OCI-LY3 (cell line): ENCODE measurements around the gene EGR2.

Experiments
- H2AFZ ChIP-seq: fragments of 200-600, 300-600 bp; shearing (Covaris generic); 2 replicates; pipeline ENCODE4 v1.6.0; 2014; ENCODE audit warnings: antibody characterized with exemption, low read depth, low read length
- H3K27ac ChIP-seq: fragments of 200-600, 300-600 bp; sonication (generic); 2 replicates; pipeline ENCODE4 v1.5.1; 2014; ENCODE audit warnings: mild to moderate bottlenecking, low read length, moderate library complexity, mixed read lengths
- H3K27me3 ChIP-seq: fragments of 200-600, 300-600 bp; sonication (generic); 2 replicates; pipeline ENCODE4 v1.6.1; 2014; ENCODE audit warnings: low read depth, low read length, mixed read lengths
- H3K36me3 ChIP-seq: fragments of 200-600, 300-600 bp; sonication (generic); replicated peaks from 2 replicates; pipeline ENCODE3; 2014; ENCODE audit warnings: low read depth, low read length, mixed read lengths
- H3K4me1 ChIP-seq: fragments of 300-600, 200-600 bp; sonication (generic); 2 replicates; pipeline ENCODE4 v1.6.1; 2014; ENCODE audit warnings: low read length, mixed read lengths
- H3K4me2 ChIP-seq: fragments of 200-600, 300-600 bp; sonication (generic); 2 replicates; pipeline ENCODE4 v1.6.1; 2014; ENCODE audit warnings: low read length, mixed read lengths
- H3K4me3 ChIP-seq: fragments of 300-600, 200-600 bp; sonication (generic); 2 replicates; pipeline ENCODE4 v1.5.1; 2014; ENCODE audit warnings: antibody characterized with exemption, mild to moderate bottlenecking, low read length, moderate library complexity
- H3K79me2 ChIP-seq: fragments of 300-600, 200-600 bp; shearing (Covaris generic); 2 replicates; pipeline ENCODE4 v1.6.1; 2014; ENCODE audit warnings: mild to moderate bottlenecking, low read length, mixed read lengths
- H3K9ac ChIP-seq: fragments of 300-600, 200-600 bp; shearing (Covaris generic); 2 replicates; pipeline ENCODE4 v1.6.0; 2014; ENCODE audit warnings: mild to moderate bottlenecking, low read length, moderate library complexity
- H3K9me3 ChIP-seq: fragments of 200-600, 300-600 bp; shearing (Covaris generic); 2 replicates; pipeline ENCODE4 v1.6.1; 2014; ENCODE audit warnings: low read length, mixed read lengths; ENCODE audit not compliant: insufficient read depth
- H4K20me1 ChIP-seq: fragments of 200-600, 300-600 bp; sonication (generic); 2 replicates; pipeline ENCODE4 v1.6.1; 2016; ENCODE audit warnings: low read length, mixed read lengths; ENCODE audit not compliant: insufficient read depth
- EZH2phosphoT487 ChIP-seq: fragments of 200-600 bp; shearing (Covaris generic); IDR thresholded peaks from 2 replicates; pipeline ENCODE4 v1.6.1; 2018; ENCODE audit warnings: antibody characterized with exemption, mixed run types, low read depth
- TF ChIP-seq, protein P1 (sequence below): fragments of 200-600, 300-600 bp; sonication (generic); IDR thresholded peaks from 2 replicates; pipeline ENCODE4 v1.5.1; 2014; ENCODE audit warnings: antibody characterized with exemption, low read length, low read depth

The EGR2 gene

DNA sequence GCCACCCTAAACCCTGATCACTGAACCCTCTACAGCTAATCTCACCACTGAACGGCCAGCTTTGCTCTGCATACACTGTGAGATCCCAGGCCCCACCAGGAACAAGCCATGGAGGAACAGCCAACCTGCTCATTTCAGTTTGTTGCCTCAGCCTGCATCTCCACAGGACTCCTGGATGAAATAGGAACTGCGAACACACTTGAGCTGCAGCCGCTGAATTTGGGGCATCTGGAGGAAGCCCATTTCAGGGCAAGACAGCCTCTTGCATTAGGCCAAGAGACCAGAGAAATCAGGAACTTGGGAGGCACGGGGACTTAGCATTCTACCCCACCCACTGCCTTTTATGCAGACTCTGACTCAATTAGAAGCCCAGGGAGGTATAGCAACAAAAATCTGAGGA lies 14.5 kb upstream of the EGR2 start:
- Histone ChIP-seq H3K79me2 (no peaks in the 10 kb centered on the region), H2AFZ (no peak overlapping the region), H3K27me3 (no peaks in the 10 kb centered on the region), H4K20me1 (no peaks in the 10 kb centered on the region), H3K4me1 (peaks cover 20% of the 10 kb centered on the region), H3K27ac (no peak overlapping the region), H3K9ac (no peak overlapping the region), H3K4me2 (no peak overlapping the region), H3K4me3 (no peak overlapping the region), H3K9me3 (no peaks in the 10 kb centered on the region), H3K36me3 (no peaks in the 10 kb centered on the region)
- no peak for TF ChIP-seq EZH2phosphoT487
- TF ChIP-seq, protein P1, sequence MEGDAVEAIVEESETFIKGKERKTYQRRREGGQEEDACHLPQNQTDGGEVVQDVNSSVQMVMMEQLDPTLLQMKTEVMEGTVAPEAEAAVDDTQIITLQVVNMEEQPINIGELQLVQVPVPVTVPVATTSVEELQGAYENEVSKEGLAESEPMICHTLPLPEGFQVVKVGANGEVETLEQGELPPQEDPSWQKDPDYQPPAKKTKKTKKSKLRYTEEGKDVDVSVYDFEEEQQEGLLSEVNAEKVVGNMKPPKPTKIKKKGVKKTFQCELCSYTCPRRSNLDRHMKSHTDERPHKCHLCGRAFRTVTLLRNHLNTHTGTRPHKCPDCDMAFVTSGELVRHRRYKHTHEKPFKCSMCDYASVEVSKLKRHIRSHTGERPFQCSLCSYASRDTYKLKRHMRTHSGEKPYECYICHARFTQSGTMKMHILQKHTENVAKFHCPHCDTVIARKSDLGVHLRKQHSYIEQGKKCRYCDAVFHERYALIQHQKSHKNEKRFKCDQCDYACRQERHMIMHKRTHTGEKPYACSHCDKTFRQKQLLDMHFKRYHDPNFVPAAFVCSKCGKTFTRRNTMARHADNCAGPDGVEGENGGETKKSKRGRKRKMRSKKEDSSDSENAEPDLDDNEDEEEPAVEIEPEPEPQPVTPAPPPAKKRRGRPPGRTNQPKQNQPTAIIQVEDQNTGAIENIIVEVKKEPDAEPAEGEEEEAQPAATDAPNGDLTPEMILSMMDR, result no peak

DNA sequence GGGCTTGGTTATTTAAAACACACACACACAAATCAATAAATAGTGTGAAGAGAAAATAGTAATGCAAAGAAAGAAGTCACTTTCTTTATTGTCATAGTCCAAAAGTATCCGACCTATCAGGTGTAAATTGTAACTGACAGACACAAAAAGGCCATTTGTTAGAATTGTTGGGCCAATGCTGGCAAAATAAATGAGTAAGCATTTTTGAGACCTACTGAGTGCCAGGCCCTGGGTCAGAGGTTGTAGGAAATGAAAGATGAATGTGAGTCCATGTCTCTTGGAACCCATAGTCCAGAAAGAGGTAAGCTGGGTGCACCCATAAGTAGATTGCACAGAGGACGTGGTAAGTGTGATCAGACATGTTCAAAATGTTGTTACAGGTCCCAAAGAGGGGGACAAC lies 13.5 kb upstream of the EGR2 start:
- H3K9ac ChIP-seq, result no peak overlapping the region
- TF ChIP-seq, protein P1, result no peak
- no peak for TF ChIP-seq EZH2phosphoT487
- no peaks in the 10 kb centered on the region for H3K79me2 ChIP-seq
- no peak overlapping the region for H3K27ac ChIP-seq
- H3K4me1 ChIP-seq, result peaks cover 20% of the 10 kb centered on the region
- no peaks in the 10 kb centered on the region for H4K20me1 ChIP-seq
- no peak overlapping the region for H2AFZ ChIP-seq
- no peaks in the 10 kb centered on the region for H3K27me3 ChIP-seq
- H3K9me3 ChIP-seq, result no peaks in the 10 kb centered on the region
- no peaks in the 10 kb centered on the region for H3K36me3 ChIP-seq
- no peak overlapping the region for H3K4me3 ChIP-seq
- H3K4me2 ChIP-seq, result no peak overlapping the region

DNA sequence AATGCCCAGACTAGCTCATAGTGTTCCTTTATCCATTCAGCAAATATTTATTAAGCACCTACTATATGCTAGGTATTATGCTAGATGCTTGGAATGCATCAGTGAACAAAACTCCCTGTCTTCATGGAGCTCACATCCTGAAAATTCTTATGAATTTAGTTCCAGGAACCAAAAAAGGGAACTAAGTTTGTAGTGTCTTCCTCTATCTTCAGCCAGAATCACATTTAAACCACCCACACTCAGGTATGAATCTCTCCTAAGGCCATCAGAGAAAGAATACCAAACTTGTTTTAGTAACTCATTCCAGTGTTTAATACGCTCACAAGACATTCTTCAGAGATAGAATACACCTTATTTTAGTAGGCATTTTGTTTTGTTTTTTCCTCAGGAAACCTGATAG lies 10.1 kb upstream of the EGR2 start:
- TF ChIP-seq EZH2phosphoT487, result no peak
- TF ChIP-seq, protein P1, result no peak
- Histone ChIP-seq H3K4me2 (no peak overlapping the region), H3K4me3 (no peak overlapping the region), H3K79me2 (no peaks in the 10 kb centered on the region), H3K9me3 (no peaks in the 10 kb centered on the region), H3K36me3 (no peaks in the 10 kb centered on the region), H4K20me1 (no peaks in the 10 kb centered on the region), H3K4me1 (peaks cover 15% of the 10 kb centered on the region), H2AFZ (no peak overlapping the region), H3K9ac (no peak overlapping the region), H3K27ac (no peak overlapping the region), H3K27me3 (no peaks in the 10 kb centered on the region)

DNA sequence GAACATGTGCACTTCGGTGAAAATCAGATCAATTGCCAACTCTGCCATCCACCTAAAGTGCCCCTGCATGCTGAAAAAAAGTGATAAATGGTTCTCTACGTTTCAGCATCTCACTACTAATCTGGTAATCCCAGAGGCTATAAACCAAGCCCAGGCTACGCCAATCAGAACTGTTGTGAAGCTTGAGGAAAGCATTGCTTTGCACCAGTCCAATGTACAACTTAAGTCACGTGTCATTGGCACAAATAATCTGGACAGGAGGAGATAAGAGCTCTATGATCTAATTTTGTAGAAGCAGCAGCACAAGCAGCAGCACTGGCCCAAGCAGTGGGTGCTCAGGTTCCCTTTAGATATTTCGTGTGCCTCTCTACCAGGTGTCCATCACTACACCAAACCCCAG lies 4.4 kb upstream of the EGR2 start:
- Histone ChIP-seq H4K20me1 (no peaks in the 10 kb centered on the region), H3K27ac (no peak overlapping the region), H3K4me2 (no peak overlapping the region), H3K9me3 (no peaks in the 10 kb centered on the region), H3K9ac (no peak overlapping the region), H2AFZ (no peak overlapping the region), H3K4me3 (no peak overlapping the region), H3K79me2 (no peaks in the 10 kb centered on the region), H3K36me3 (no peaks in the 10 kb centered on the region), H3K4me1 (peaks cover 4% of the 10 kb centered on the region; the same call in 1 of the 2 replicates), H3K27me3 (no peaks in the 10 kb centered on the region; the same call in 1 of the 2 replicates)
- TF ChIP-seq EZH2phosphoT487, result no peak
- TF ChIP-seq, protein P1, result no peak
